GM12878 (cell line): ENCODE results near the gene NEURL4.

ENCODE experiments used
- CEBPZ ChIP-seq: fragments of 150-350 bp; IDR thresholded peaks from 2 replicates; pipeline ENCODE4 v1.6.1; 2016; ENCODE audit warnings: low read depth, low read length
- MEF2A ChIP-seq: IDR thresholded peaks from 2 replicates; pipeline ENCODE4 v1.6.1; 2011; ENCODE audit warnings: low read depth, mild to moderate bottlenecking, low read length, moderate library complexity; ENCODE audit not compliant: insufficient read depth
- POLR2A ChIP-seq: IDR thresholded peaks from 2 replicates; pipeline ENCODE4 v1.6.1; 2011; ENCODE audit warnings: low read depth, mild to moderate bottlenecking, low read length
- SIN3A ChIP-seq: IDR thresholded peaks from 2 replicates; pipeline ENCODE4 v1.6.1; 2012; ENCODE audit warnings: low read depth, low read length, improper control_type of control experiment
- SMC3 ChIP-seq: IDR thresholded peaks from 2 replicates; pipeline ENCODE4 v1.6.1; 2011; ENCODE audit warnings: low read length, improper control_type of control experiment, borderline replicate concordance
- TCF3 ChIP-seq: IDR thresholded peaks from 2 replicates; pipeline ENCODE4 v1.6.1; 2012; ENCODE audit warnings: low read depth, mild to moderate bottlenecking, low read length, borderline replicate concordance; ENCODE audit not compliant: insufficient read depth
- TF ChIP-seq, protein P1 (sequence below): IDR thresholded peaks from 2 replicates; pipeline ENCODE4 v1.6.1; 2011; ENCODE audit warnings: low read depth, low read length, improper control_type of control experiment, borderline replicate concordance
- TF ChIP-seq, protein P2 (sequence below), 3 experiments: IDR thresholded peaks in 2 of 3; conservative IDR thresholded peaks in 1 of 3; 2 replicates each; pipeline ENCODE4 v1.5.1; 2011; ENCODE audit warnings: low read depth in 3 of 3, low read length in 3 of 3, mild to moderate bottlenecking in 3 of 3, control low read depth in 2 of 3, moderate library complexity in 2 of 3, inconsistent platforms in 1 of 3, mixed read lengths in 1 of 3; ENCODE audit not compliant: control insufficient read depth in 2 of 3, insufficient read depth in 1 of 3; ENCODE audit errors: extremely low read depth in 1 of 3
- TF ChIP-seq, protein P3 (sequence below): IDR thresholded peaks from 2 replicates; pipeline ENCODE4 v1.6.1; 2012; ENCODE audit warnings: mild to moderate bottlenecking, low read depth, low read length

- TF ChIP-seq POLR2A (no peak), CEBPZ (no peak), SMC3 (no peak), MEF2A (no peak), SIN3A (no peak), TCF3 (no peak)
- TF ChIP-seq, protein P1, sequence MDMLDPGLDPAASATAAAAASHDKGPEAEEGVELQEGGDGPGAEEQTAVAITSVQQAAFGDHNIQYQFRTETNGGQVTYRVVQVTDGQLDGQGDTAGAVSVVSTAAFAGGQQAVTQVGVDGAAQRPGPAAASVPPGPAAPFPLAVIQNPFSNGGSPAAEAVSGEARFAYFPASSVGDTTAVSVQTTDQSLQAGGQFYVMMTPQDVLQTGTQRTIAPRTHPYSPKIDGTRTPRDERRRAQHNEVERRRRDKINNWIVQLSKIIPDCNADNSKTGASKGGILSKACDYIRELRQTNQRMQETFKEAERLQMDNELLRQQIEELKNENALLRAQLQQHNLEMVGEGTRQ, result no peak
- TF ChIP-seq, protein P2, sequence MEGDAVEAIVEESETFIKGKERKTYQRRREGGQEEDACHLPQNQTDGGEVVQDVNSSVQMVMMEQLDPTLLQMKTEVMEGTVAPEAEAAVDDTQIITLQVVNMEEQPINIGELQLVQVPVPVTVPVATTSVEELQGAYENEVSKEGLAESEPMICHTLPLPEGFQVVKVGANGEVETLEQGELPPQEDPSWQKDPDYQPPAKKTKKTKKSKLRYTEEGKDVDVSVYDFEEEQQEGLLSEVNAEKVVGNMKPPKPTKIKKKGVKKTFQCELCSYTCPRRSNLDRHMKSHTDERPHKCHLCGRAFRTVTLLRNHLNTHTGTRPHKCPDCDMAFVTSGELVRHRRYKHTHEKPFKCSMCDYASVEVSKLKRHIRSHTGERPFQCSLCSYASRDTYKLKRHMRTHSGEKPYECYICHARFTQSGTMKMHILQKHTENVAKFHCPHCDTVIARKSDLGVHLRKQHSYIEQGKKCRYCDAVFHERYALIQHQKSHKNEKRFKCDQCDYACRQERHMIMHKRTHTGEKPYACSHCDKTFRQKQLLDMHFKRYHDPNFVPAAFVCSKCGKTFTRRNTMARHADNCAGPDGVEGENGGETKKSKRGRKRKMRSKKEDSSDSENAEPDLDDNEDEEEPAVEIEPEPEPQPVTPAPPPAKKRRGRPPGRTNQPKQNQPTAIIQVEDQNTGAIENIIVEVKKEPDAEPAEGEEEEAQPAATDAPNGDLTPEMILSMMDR (IDR thresholded peaks at IDR 0.05 in 2 of 3, conservative IDR thresholded peaks at IDR 0.05 in 1 of 3; ENCODE audit: control insufficient read depth in 2 of 3, extremely low read depth in 1 of 3, insufficient read depth in 1 of 3, low read depth in 3 of 3, low read length in 3 of 3), result no peak
- TF ChIP-seq, protein P3, sequence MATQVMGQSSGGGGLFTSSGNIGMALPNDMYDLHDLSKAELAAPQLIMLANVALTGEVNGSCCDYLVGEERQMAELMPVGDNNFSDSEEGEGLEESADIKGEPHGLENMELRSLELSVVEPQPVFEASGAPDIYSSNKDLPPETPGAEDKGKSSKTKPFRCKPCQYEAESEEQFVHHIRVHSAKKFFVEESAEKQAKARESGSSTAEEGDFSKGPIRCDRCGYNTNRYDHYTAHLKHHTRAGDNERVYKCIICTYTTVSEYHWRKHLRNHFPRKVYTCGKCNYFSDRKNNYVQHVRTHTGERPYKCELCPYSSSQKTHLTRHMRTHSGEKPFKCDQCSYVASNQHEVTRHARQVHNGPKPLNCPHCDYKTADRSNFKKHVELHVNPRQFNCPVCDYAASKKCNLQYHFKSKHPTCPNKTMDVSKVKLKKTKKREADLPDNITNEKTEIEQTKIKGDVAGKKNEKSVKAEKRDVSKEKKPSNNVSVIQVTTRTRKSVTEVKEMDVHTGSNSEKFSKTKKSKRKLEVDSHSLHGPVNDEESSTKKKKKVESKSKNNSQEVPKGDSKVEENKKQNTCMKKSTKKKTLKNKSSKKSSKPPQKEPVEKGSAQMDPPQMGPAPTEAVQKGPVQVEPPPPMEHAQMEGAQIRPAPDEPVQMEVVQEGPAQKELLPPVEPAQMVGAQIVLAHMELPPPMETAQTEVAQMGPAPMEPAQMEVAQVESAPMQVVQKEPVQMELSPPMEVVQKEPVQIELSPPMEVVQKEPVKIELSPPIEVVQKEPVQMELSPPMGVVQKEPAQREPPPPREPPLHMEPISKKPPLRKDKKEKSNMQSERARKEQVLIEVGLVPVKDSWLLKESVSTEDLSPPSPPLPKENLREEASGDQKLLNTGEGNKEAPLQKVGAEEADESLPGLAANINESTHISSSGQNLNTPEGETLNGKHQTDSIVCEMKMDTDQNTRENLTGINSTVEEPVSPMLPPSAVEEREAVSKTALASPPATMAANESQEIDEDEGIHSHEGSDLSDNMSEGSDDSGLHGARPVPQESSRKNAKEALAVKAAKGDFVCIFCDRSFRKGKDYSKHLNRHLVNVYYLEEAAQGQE, result no peak
Measured at GRCh38 chr17:7281953-7282751, 47.0 kb downstream of the NEURL4 start.
